ENCODE data around the gene SMAGP. TPM values are rescaled to one million over a fixed set of nuclear protein-coding genes. Genes with fewer than 3 reads are reported as not detected.
"Not testable (repeated sequence)": the region's sequence is repeated elsewhere in the genome, so short reads cannot be mapped to it uniquely, and the experiment has no call there.

Gene SMAGP
- total RNA-seq, 1 experiment from 2014 or later: 16.2 TPM

DNA sequence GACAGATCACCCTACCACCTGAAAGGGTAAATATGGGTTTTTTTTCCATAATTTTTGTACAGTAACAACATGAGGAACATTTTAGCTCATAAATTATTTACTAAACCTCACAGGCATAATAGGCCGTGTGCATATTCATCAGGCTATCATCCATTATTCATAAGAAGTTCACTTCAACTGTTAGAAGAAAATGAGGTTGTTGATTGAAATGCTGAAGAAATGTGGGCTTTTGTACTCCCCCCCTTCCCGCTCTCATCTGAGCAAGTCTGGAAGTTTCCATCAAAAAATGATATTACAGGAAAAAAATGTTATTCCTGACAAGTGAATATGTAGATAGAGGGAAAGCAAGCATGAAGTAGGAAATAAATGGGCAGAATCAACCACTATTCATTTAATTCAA is 44.4 kb downstream of the SMAGP start:
- DNase-seq (ENCODE audit: low read depth): no peak

DNA sequence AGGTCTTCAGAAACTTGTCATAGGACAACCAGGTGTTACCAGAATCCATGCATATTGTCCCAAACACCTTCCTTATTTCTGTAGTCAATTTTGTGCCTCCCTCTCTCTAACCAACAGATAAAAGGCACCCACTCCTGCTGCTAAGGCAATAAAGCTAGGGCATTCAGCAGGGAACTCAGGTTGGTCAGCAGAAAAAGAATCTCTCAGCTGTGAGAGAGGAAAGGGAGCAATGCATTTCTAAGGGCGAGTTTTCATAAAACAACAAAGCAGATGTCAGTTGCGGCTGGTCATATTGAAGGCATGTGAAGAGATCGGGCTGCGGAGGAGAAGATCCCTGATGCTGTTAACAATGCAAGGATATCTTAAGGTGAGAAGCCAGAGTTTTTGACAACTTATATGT is 45.0 kb downstream of the SMAGP start:
- no peak for DNase-seq (ENCODE audit: low read depth)

DNA sequence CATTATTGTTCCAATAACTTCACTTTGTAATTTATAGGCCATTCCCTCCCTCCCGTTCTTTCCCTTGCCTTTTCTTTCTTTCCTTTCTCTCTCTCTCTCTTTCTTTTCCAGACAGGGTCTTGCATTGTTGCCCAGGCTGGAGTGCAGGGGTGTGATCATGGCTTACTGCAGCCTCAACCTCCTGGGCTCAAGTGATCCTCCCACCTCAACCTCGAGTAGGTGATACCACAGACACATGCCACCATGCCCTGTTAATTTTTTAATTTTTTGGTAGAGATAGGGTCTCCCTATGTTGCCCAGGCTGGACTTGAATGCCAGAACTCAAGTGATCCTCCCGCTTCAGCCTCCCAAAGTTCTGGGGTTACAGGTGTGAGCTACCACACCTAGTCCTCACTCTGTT is 45.6 kb downstream of the SMAGP start:
- DNase-seq (ENCODE audit: low read depth): no peak

DNA sequence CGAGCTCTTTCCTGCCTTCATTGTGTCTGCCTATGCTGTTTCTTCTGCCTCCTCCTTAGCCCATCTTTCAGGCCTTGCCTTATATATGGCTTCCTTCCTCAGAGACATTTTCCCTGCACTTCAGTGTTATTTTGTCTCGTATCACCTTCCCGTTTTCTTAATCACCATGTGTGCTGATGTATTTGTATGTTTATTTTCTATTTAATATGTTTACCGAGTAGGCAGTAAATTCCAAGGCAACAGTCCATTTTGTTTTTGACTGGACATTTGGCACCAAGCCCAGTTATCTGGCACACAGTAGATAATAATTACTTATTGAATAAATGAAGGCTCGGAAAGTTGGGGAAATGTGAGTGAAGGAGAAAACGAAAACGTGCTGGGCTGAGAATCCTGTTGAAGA is 47.8 kb downstream of the SMAGP start:
- DNase-seq (ENCODE audit: low read depth): no peak

DNA sequence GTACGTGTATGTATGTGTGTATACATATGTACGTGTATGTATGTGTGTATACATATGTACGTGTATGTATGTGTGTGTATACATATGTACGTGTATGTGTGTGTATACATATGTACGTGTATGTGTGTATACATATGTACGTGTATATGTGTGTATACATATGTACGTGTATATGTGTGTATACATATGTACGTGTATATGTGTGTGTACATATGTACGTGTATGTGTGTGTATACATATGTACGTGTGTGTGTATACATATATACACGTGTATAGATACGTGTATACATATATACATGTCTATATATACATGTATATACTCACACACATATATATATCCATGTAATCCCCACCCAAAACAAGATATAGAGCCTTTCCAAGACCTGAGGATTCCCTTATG is 50.4 kb downstream of the SMAGP start:
- DNase-seq (ENCODE audit: low read depth): not testable (repeated sequence)

DNA sequence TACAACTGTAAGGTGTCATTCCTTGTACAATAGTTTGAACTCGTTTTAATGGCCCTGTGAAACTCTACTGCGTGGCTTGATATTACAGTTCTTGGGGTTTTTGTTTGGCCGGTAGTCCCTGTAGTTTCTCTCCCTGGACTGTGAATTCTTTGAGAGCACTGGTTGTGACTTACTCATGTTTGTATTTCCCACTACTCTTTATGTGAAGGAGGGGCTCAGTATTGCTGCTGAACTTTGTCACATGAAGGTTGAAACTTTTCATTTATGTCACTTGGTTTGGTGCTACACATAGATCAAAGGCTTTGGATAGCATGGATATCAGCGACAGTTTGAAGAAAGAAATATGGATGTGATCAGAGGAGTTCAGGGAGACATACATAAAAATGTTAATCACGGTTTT is 50.9 kb downstream of the SMAGP start:
- DNase-seq (ENCODE audit: low read depth): no peak

DNA sequence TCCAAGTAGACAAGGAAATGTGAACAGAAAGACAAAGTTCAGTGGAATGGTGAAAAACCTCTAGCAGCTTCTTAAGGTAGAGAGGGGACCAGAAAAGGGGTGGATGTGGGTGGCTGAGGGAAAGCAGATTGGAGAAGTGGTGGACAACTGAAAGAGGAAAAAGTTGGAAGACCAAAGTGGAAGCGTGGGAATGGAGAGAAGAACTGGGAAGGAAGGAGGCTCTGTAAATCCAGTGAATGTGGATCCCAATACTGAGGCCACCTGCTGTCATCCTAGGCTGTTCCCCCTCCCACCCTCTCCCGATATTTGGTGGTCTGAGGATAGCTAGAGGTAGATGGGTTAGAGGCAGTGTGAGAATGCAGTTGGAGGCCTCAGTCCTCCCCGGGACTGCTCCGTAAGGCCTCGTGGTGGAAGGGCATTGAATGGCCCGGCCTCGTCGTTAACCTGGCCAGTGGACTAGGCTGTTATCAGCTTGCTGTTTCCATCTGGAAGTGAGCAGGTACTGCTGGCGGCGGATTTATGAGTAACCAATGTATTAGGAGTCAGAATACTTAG is 51.5 kb downstream of the SMAGP start:
- no peak for DNase-seq (ENCODE audit: low read depth)

DNA sequence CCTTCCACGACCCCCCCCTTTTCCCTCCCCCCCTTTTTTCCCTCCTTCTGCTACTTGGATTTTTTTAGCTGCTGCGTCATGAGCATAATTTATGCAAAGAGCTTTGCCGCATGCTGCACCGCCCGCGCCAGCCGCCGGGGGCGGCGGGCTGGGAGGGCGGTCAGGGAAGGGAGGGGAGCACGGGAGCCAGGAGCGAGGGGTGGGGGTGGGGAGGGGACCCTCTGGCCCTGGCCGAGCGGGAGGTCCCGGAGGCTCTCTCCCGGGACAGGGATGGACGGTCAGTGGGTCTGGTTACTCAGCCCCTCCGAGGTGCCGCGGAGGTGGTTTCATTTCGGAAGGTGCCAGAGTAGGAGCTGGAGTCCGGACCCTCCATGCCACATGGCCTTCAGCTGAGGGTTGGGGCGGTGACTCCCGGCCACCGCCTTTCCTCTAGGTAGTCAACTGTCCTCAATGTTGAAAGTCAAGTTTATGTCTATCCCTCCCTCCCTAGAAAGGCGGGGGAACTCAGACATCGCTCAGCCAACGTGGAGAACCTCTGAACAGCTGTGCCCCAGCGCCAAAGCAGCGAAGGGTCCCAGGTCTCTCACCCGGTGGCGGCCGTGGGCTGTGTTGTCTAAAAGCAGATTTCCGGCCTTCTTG is 52.1 kb downstream of the SMAGP start, which contains the start of gene POU6F1:
POU6F1 (minus strand) TSS at position 95 of the 639 bp plus-strand sequence. CDS start 11,226 bp downstream, outside the sequence.
- peak; percentile 76 for DNase-seq (ENCODE audit: low read depth)

DNA sequence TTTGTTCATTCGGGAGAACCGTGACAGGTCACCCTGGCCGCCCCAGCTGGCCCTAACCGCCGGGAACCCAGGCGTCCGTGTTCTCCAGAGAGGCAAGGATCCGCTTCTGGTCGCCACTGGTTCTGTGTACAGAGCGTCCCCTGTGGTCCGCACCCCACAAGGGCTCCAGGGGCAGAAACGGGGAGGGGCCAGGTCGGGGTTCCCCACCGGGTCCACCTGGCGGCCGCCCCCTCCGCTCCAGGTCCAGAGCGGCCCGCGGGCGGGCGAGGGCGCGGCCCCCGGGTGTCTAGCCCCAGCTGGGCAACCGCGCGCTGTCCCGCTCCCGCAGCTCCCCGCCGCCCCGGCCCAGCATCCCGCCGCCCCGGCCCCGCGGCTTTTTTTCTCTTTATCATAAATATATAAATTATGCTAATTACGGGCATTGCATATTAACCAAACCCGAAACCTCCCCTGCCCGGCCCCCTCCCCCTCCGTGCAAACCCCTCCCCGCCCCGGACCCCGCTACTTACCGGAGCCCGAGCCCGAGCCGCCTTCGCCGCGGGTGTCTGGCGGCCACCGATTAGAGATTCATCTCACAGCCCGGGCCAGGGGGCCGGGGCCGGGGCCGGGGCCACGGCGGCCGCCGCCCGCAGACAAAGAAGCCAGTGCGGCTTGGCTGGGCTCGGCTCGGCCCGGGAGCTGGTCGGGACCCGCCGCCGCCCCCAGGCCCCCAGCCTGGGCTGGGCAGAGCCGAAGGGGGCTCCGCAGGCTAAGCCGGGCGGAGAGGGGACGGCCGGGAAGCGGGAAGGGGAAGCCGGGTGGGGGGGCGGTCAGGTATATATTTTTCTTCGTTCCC is 52.9 kb downstream of the SMAGP start:
- peak; percentile 39 for DNase-seq (ENCODE audit: low read depth)

DNA sequence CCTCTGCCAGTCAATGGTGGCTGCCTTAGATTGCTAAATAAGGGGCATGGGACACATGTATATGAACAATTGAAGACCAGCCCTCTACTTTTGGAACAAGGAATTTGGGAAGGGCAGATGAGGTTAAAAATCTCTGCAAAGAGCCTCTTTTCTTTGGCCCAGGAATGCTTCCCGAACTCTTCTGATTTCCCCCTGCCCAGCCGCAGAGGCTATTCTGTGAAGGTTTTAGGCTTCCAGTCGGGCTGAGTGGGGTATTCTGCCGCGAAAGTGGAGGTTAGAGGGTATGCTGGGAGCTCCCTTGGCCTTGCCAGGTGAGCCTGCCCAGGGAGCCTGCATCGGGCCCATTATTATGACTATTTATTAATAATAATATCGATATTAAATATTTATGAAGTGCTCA is 53.6 kb downstream of the SMAGP start:
- DNase-seq (ENCODE audit: low read depth): no peak

DNA sequence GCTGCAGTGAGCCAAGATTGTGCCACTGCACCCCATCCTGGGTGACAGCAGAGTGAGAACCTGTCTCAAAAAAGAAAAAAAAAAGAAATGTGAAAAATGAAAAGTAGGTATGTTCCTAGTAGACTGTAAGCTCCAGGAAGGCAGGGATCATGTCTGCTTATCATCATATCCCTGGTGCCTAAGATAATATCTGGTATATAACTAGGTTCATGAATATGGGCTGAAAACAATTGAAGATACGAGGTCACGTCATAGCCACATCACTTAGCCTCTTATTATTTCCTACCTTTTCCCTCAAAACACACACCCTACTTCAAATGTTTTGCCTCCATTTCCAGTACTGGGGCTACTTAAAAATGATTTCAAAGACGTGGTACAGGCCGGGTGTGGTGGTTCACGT is 55.3 kb downstream of the SMAGP start:
- DNase-seq (ENCODE audit: low read depth): no peak

DNA sequence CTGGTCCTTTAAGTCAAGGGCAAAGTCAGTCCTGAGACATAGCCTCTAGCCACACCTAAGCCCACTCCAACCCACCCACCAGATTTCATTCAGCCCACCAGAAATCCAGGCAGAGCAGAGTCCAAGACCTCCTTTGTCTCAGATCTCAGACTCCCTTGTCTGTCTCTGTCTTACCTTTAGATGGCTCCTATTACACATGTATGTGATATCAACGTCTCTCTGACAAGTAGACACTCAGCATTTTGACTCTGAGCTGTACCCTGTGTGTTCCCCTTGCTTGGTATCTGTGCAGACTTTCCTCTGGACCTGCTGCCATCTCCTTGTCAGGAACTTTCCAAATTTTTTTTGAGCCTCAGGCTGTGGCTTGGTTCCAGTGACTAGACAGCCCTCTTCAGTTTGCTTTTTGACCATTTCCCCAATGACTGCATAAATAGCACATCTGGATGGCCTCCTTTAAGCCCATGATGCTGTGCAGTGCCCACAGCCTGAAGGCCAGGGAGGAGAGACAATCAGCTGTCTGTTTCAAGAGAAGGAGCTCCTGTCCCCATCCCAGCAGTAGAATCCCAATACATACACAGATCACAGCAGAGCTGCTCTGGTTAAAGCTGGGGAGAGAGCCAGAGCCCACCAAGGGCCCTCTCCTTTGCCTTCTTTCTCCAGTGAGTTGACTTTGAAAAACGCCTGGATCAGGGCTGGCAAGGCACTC is 59.4 kb downstream of the SMAGP start:
- no peak for DNase-seq (ENCODE audit: low read depth)

DNA sequence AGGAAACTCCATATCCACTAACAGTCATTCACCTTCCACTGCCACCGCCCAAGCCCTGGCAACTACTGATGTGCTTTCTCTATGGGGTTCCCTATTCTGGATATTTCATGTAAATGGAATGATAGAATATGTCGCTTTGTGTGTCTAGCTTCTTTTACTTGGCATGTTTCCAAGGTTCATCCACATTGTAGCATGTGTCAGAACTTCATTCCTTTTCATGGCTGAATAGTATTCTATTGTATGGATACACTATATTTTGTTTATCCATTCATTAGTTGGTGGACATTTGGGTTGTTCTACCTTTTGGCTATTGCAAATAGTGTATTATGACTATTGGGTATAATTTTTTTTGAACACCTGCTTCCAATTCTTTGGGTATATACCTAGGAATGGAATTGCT is 61.0 kb downstream of the SMAGP start:
- no peak for DNase-seq (ENCODE audit: low read depth)

DNA sequence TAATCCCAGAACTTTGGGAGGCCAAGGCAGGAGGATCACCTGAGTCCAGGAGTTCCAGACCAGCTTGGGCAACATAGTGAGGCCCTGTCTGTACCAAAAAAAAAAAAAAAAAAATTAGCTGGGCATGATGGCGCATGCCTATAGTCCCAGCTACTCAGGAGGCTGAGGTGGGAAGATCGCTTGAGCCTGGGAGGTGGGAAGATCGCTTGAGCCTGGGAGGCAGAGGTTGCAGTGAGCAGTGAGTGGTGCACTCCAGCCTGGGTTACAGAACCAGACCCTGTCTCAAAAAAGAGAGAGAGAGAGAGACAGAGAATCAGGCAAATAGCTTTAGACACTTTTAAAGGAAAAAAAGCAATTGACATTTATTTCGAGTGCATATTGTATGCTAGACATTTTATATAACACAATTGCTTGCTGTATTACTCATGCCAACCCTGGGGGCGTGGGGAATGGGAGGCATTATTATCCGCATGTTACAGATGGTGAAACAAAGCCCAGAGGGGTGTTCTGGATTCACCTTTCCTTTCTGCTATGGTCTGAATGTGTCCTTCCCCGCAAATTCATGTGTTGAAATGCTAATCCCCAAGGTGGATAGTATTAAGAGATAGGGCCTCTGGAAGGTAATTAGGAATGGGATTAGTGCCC is 62.1 kb downstream of the SMAGP start:
- DNase-seq (ENCODE audit: low read depth): no peak

DNA sequence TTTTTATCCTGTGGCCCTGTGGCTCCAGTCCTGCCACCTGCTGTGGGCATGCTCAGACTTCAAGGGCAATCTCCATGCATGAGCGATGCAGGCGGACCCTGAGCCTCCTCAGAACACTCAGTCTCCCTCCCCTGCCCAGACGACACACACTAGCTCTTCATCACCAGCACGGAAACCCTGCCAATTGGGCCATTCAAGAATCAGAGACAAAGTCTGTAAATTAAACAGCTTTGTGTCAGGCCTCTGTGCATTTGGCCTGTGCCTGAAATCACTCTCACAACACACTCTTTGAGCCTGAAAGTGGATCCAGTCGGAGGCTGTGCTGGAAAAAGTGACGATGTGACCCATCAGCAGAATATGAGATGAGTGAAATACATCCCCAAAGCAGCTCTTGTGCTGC is 64.9 kb downstream of the SMAGP start:
- DNase-seq (ENCODE audit: low read depth): no peak

DNA sequence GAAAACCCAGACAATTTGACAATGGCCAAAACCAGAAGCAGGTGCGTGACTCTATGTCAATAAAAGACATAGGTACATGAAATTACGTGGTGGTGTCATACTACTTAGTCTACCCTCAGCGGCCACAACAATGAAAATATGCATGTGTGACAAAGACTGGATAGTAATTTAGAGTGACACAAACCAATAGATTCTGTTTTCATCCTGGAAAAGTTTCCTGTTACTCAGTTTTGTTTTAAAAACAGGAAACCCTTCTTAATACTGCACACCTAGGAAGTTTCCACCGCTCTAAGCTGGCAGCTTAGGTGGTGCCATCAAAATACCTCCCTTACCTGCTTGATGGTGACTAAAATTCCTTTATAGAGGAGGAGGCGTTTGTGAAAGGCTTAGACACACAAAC is 67.5 kb downstream of the SMAGP start:
- DNase-seq (ENCODE audit: low read depth): no peak

DNA sequence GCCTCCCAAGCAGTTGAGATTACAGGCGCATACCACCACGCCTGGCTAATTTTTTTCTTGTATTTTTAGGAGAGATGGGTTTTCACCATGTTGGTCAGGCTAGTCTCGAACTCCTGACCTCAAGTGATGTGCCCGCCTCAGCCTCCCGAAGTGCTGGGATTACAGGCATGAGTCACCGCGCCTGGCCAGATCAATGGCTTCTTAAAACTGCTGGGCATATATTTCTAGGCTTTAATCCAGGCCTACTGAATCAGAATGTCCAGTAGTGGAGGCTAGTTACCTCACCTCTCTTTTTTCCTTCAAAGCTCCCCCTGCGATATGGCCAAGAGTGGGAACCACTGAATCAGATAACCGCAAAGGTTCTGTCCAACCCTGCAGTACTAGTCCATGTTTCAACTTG is 69.4 kb downstream of the SMAGP start:
- no peak for DNase-seq (ENCODE audit: low read depth)

DNA sequence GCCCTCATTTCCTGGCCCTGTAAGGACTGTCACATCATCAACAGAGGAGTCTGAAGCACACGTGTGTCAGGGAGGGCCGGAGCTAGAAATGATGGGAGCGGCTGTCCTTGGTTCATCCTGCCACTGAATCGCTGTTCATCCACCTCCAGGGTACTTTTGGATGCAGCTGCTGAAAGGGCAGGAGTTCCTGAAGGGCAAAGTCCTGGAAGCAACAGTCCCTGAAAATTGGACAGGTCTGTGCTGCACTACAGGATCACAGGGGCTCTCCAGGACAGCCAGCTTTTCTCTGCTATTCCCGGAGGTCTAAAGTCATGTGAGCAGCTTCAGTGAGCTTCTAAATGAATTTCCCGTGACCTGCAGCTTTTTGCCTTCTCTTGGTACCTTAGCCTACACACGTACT is 70.1 kb downstream of the SMAGP start:
- DNase-seq (ENCODE audit: low read depth): no peak

DNA sequence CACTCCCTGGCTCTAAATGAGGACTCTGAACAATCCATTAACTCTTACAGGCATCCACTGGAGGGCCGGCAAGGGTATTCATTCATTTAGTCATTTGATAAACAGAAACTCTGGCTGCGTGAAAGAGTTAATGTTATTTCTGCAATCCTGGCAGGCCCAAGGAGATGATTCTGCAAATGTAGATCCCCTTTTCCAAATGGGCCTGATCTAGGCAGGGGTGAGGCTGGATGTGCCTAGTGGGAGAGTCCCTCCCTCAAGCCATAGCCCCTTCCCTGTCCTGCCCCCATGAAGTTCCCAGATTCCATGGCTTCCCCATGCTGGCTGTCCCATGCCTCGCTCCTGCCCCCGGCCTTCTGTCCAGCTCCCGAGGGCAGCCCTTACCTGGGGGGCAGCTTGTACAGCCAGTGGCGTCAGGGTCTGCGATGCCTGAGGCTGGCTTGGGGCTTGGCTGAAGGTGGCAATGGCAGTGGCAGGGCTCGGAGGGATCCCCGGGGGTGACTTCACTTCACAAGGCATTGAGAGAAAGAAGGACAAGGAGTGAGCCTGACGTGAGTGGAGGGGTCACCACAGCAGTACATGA is 70.8 kb downstream of the SMAGP start:
- no peak for DNase-seq (ENCODE audit: low read depth)

DNA sequence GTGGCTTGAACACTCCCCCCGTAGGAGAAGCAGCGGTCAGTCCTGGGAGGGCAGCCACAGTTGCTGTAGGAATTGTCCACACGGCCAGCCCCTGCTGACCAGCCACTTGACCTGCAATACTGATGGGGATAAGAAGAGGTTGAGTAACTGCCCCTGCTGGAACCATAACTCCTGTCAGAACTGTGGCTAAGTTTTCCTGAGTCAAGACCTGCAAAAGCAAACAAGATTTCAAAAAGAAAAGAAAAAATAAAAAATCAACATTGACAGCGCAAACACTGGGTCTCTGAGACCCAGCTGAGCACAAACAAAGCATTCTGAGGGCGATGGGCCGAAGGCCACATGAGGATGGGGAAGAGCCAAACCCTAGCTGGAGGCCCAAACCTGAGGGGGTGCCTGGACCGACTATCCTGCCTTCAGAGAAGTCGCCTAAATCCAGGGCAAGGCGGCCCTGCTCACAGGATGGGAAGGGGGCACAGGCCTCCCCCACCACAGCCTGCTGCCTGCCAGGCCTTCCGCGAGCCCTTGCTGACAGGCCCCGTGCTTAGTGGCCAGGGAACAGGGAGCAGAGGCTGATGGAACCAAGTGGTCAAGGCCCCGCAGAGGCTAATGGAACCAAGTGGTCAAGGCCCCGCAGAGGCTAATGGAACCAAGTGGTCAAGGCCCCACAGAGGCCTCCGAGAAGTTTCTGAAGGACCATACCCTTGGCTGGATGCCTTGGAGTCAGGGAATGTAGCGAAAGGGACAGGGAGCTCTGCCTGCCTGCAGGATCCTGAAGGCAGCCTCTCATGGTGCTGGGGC is 71.4 kb downstream of the SMAGP start:
- no peak for DNase-seq (ENCODE audit: low read depth)

Measured in LHCN-M2 (cell line).